Activated CD8-positive, alpha-beta memory T cell treated with anti-CD3 and anti-CD28 coated beads, Interleukin-2, amount 50 U/mL, for 1 hour (primary cell): Measurements from ENCODE around the gene ZNF556.
A peak's percentile ranks its signal among the peaks of the same experiment; 100 is the strongest.
"Not testable (repeated sequence)": the region's sequence is repeated elsewhere in the genome, so short reads cannot be mapped to it uniquely, and the experiment has no call there.

ENCODE experiments used
- DNase-seq: peaks from one replicate; pipeline ENCODE4 v3.0.0-alpha.2; 2020; ENCODE audit errors: extremely low read depth

Gene ZNF556

GRCh38 chr19:2853015-2853606, 14.0 kb upstream of the ZNF556 start:
- no peak for DNase-seq

- DNase-seq, result no peak
Measured at GRCh38 chr19:2854849-2855248, 12.3 kb upstream of the ZNF556 start.

DNA sequence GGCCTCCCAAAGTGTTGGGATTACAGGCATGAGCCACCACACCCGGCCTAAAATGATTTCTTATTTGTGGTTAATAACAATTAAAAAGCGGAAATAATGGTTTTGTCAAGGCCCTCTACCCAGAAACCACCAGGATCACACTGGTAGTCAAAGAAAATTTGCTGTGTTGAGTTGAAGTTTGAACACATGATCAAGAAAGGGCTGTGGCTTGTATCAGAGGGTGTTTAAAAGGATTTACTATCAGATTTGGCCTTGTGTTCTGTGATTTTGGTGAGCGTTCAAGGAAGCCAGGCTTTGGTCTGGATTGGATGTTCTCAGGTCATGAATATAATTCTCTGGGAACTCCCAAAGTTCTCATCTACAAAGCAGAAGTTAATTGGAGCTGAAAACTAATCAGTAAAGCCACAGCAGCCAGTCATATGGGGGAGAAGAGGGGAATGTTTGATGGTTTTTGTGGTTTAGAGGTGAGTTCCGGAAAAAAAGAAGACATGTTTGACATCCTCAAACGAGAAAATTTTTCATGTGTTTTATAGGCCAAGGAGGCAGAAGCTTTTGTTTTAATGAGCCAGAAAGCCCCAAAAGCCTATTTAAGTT, 10.6 kb upstream of the ZNF556 start:
- no peak for DNase-seq

GRCh38 chr19:2858864-2859263, 8.3 kb upstream of the ZNF556 start:
- DNase-seq, result no peak

DNA sequence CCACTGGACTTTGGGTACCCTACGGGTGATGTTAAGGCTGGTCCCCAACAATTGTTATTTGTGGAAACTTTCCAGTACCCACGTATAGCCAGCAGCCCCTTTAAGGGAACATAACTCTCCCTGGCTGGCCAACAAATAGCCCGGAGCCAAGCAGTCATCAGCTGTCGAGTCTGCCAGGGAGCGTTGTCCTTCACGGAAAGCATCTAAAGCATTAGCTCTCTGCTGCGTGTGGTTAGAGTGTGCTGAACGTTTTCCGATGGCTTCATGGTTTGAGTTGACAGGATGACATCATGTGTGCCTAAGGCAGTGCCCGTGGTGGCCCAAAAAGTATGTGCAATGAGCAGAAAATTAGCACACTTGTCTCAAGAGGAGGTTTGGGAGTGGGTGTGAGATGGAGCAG, 3.3 kb upstream of the ZNF556 start:
- DNase-seq, result no peak

GRCh38 chr19:2865334-2866100, 1.6 kb upstream of the ZNF556 start:
- no peak for DNase-seq

DNA sequence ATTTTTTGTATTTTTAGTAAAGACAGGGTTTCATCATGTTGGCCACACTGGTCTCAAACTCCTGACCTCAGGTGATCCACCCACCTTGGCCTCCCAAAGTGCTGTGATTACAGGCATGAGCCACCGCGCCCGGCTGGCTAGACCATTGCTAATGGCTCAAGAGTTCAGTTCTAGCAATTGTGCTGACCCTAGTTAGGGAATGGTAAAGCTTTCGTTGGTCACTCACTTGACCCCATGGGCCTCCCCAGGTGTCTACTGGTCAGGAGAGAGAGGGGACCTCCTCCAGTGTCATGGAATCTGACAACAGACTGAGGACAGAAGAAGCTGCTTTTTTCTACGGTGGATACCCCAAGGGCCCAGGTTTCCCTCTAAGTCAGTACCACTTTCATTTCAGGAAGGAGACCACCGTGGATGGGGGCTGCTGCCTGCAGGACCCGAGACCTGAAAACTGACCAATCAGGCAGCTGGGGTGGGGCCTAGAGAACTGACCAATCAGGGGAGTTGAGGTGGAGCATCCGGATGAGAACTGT, 575 bp upstream of the ZNF556 start:
- no peak for DNase-seq

DNA sequence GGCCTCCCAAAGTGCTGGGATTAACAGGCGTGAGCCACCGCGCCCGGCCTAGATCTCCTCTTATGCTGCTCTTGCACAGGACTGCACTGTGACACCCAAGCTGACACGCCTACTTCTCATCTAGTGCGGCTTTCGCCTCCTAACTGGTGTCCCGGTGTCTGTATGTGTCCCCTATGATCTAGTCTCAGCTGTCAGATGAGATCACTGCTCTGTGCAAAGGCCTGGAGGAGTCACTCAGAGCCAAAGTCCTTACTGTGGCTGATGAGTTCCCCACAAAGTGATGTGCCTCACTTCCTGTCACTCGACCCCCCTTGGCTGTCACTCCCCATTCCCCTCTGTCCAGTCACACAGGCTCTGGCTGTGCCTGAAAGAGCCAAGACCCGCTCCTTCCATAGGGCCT, 2.5 kb downstream of the ZNF556 start:
- DNase-seq, result no peak

DNA sequence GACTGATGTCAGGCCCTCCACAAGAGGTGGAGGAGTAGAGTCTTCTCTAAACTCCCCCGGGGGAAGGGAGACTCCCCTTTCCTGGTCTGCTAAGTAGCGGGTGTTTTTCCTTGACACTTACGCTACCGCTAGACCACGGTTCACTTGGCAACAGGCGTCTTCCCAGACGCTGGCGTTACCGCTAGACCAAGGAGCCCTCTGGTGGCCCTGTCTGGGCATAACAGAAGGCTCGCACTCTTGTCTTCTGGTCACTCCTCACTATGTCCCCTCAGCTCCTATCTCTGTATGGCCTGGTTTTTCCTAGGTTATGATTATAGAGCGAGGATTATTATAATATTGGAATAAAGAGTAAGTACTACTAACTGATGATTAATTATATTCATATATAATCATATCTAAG, 5.0 kb downstream of the ZNF556 start:
- not testable (repeated sequence) for DNase-seq

- DNase-seq, result no peak
Measured at GRCh38 chr19:2877398-2878331, 10.5 kb downstream of the ZNF556 start.

GRCh38 chr19:2883686-2884439, 16.7 kb downstream of the ZNF556 start:
- no peak for DNase-seq

GRCh38 chr19:2885736-2886135, 18.6 kb downstream of the ZNF556 start:
- no peak for DNase-seq

- no peak for DNase-seq
Measured at GRCh38 chr19:2887391-2887914, 20.3 kb downstream of the ZNF556 start.

GRCh38 chr19:2888731-2889224, 21.6 kb downstream of the ZNF556 start:
- no peak for DNase-seq

- DNase-seq, result not testable (repeated sequence)
Measured at GRCh38 chr19:2890531-2890930, 23.4 kb downstream of the ZNF556 start.

- DNase-seq, result no peak
Measured at GRCh38 chr19:2896694-2897093, 29.6 kb downstream of the ZNF556 start.

- peak; percentile 98 for DNase-seq
Measured at GRCh38 chr19:2900296-2901252, 33.4 kb downstream of the ZNF556 start, which contains the start of gene ZNF57. ZNF57 (plus strand) TSS chr19:2900928; CDS start chr19:2901046, 118 bp downstream.

DNA sequence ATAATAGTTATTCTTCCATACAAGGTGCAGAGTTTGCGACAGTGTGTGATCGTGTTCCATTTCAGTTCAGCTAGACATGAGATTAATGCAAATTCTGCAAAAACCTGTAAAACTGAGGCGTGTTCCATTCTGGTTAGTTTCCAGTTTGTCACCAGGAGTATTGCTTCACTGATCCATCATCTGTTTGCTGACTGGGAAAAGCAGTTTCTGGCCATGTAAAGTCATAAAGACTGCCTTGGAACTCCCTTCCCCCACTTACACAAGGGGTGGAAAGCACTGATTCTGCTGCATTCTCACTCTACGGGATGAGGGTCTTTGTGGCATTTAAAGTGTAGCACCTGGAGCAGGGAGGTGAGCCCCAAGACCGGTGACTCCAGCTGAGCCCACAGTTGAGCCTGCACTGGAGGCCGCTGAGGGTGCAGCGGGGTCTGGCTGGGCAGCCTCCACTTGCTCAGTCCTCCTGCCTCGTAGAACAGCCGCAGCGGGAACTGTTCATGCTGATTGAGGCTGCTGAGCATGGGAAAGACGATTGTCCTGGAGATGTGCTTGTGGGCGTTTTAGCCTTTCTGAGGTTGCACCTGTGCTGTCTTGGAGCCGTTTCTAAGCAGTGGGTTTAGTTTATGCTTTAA, 35.6 kb downstream of the ZNF556 start:
- no peak for DNase-seq

GRCh38 chr19:2903326-2903725, 36.2 kb downstream of the ZNF556 start:
- DNase-seq, result not testable (repeated sequence)
